Measurements from ENCODE around the gene CDC37. TPM values are rescaled to one million over a fixed set of nuclear protein-coding genes. Genes with fewer than 3 reads are reported as not detected.

Gene CDC37
- total RNA-seq, 4 donors from 2014 or later = 85.3 to 181 (median 119) TPM

DNA sequence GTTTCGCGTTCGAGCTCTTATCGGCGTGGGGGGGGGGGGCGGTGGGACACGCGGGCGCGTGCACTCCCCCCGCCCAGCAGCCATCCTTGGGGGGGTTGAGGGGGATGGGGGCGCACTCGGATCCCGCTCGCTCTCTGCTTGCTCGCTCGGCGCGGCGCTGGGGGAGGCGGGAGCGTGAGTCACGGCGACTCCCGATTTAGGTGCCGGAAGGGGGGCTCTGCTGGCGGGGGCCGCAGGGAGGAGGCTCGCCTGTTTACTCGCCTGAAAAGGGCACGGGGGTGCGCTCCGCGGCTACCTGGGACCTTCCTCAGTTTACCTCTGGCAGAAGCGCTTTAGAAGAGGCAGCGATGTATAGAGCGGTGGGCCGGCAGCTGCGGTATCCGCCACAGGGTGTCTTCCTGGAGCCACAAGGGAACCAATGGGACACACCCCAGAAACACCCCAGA is 15.9 kb upstream of the CDC37 start:
- TF ChIP-seq, protein P1, sequence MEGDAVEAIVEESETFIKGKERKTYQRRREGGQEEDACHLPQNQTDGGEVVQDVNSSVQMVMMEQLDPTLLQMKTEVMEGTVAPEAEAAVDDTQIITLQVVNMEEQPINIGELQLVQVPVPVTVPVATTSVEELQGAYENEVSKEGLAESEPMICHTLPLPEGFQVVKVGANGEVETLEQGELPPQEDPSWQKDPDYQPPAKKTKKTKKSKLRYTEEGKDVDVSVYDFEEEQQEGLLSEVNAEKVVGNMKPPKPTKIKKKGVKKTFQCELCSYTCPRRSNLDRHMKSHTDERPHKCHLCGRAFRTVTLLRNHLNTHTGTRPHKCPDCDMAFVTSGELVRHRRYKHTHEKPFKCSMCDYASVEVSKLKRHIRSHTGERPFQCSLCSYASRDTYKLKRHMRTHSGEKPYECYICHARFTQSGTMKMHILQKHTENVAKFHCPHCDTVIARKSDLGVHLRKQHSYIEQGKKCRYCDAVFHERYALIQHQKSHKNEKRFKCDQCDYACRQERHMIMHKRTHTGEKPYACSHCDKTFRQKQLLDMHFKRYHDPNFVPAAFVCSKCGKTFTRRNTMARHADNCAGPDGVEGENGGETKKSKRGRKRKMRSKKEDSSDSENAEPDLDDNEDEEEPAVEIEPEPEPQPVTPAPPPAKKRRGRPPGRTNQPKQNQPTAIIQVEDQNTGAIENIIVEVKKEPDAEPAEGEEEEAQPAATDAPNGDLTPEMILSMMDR (IDR thresholded peaks at IDR 0.05; ENCODE audit: low read depth) = no peak

DNA sequence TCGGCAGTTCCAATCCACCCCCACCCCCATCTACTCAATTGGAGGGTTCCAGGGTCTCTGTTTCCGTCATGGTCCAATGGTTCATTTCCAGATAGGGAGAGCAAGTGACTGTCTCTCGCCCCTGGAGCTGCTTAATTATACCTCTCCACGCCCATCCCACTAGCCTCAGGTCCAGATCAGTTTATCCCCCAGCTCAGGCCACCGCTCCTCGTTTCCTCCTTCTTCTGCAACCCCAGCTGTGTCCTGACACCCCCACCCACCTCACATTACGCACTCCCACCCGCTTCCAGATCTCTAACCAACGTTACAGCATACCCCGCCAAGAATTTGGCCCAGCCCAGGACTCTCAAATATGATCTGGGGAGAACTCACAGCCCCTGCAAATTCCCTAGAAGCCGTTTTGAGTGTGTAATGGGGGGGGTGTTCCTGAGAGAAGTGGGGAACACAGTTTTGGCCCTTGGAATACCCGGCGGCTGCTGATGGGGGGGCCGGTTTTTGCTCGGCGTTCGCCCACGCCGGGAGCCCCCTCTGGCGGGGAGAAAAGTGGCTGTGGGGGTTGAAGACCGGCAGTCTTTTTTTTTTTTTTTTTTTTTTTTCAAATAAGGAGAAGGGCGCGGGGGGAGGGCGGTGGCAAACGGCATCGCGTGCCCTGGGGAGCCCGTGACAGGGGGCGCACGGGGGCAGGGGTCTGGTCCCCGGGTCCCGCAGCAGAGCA is 15.3 kb upstream of the CDC37 start:
- TF ChIP-seq, protein P1 (IDR thresholded peaks at IDR 0.05; ENCODE audit: low read depth) = no peak

DNA sequence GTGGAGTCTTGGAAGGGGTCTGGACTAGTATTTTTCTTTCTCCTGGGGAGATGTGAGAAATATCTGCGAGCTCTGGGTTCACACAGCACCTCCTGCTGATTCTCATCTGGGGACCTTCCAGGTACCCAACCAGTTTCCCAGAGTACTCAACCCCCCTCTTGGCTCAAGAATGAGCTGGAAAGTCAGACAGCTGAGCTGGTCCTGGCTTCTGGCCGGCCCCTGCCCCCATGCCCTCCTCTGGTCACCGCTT is 14.8 kb upstream of the CDC37 start:
- TF ChIP-seq, protein P1 (IDR thresholded peaks at IDR 0.05; ENCODE audit: low read depth) = no peak

DNA sequence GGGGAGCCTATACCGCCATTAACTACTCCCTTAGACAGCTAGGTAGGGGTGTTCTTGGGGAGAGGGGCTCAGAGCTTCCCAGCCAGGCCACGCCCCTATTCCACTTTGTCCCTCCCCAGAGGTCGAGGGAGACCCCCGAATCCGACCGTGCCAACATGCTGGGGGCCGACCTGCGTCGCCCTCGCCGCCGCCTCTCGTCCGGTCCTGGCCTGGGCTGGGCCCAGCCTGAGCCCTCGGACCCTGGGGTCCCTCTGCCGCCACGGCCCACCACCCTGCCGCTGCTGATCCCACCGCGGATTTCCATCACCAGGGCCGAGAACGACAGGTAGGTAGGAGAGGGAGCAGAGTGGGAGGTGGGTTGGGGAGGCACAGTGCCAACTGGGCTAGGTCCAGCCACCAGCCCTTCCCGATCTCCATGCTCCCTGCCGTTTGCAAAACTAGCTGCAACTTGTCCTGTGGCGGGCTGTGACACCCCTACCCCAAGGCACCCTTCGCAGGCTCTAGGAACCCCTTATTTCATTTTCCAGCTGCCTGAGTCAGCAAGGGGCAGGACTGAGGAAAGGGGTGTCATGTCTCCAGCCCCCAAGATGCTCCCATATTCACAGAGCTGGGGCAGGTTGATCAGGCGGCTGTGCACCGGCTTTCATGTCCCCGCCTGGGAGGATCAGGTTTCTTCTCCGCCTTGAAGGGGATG is 14.3 kb upstream of the CDC37 start:
- TF ChIP-seq, protein P1 (IDR thresholded peaks at IDR 0.05; ENCODE audit: low read depth) = no peak

DNA sequence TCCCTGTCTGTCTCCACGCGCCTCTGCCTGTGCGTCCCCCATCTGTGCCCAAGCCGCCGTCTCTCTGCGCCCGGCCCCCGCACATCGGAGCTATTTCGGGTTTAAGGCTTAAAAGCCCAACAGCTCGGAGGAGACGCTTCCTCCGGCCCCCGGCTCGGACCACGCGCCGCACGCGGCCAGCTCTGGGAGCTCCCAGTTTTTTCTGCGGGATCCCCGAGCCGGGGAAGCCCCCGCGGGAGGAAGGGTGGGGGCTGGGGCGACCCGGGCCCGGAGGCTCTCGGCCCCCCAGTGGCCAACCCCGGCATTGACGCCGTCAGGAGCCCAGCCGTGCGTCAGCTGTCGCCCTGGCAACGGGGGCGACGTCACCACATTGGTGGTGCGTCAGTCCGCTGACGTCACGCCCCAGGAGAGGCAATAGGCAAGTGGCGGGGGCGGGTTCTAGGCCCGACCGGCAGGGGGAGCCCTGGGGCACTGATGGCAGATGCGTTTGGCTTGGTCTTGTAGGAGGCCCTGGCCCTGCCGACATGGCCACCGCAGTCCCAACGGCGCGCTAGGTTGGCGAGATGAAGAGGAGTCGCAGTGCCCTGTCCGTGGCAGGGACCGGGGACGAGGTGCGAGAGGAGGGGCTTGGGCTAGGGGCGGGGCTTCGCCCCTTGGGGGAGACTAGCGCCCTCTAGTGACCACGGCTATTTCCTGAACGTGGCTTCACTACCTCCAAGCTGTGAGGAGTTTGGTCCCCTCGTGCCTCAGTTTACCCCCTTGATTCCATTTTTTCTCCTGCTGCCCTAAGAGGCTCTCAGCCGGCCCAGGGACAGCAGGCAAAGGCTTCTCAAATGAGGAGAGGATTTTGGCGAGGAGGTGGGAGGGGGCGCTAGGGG is 13.3 kb upstream of the CDC37 start:
- TF ChIP-seq, protein P1 (IDR thresholded peaks at IDR 0.05; ENCODE audit: low read depth) = no peak

DNA sequence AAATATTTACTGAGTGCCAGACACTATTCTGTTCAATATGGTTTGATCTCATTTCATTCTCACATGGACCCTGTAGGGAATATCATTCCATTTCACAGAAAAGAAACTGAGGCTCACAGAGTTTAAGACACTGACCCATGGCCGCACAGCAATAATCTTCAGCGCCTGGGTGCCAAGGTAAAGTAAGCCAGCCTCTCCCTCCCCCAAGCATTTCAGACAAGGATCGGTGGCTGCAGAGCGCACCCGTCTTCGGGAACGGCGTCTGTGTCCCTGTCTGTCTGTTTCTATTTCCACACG is 12.7 kb upstream of the CDC37 start:
- TF ChIP-seq, protein P1 (IDR thresholded peaks at IDR 0.05; ENCODE audit: low read depth) = no peak
